T-helper 2 cell treated with Interferon-gamma antibody and Interleukin-4, amounts not matched to agents 5 μg/mL and 100 μg/mL, for 36 hours (primary cell): ENCODE results near the gene LIFR.

Experiments used
- DNase-seq: peaks from one replicate; pipeline ENCODE4 v3.0.0; 2021; ENCODE audit warnings: low spot score
- H3K27ac Mint-ChIP-seq: one replicate; pipeline ENCODE4 v1.8.0; 2021; ENCODE audit warnings: mild to moderate bottlenecking, mixed read lengths
- H3K27me3 Mint-ChIP-seq: one replicate; pipeline ENCODE4 v1.8.0; 2021; ENCODE audit warnings: low read depth, mixed read lengths
- H3K36me3 Mint-ChIP-seq: one replicate; pipeline ENCODE4 v1.8.0; 2021; ENCODE audit warnings: low read depth, mixed read lengths
- H3K4me1 Mint-ChIP-seq: one replicate; pipeline ENCODE4 v1.8.0; 2021; ENCODE audit warnings: low read depth, mixed read lengths
- H3K4me3 Mint-ChIP-seq: one replicate; pipeline ENCODE4 v1.8.0; 2022; ENCODE audit warnings: mild to moderate bottlenecking, moderate library complexity, mixed read lengths
- H3K9me3 Mint-ChIP-seq: one replicate; pipeline ENCODE4 v1.8.0; 2021; ENCODE audit warnings: mixed read lengths

Gene LIFR

DNA sequence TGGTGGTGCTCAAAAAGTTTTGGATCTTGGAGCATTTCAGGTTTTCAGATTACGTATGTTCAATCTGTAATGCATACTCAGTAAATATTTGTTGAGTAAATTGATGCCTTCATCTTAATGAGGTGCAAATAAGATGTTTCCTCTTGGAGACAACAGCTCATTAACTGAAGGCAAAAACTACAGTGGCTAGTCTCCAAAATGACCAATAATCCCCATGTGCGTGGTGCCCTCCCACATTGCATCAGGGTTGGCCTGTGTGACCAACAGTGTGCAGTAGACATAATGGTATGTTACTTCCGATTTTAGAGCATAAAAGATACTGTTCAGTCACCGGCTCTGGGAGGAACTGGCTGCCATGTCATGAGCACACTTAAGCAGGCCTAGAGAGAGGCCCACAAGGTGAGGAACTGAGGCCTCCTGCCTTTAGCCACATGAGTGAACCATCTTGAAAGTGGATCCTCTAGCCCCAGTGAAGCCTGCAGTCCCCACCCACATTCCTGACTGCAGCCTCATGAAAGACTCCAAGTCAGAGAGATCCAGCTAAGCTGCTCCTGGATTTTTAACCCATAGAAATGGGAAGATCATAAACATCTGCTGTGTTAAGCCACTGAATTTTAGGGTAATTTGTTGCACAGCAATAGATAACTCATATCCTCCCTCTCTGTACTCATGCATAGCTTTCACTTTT is 55.7 kb downstream of the LIFR start:
- peaks cover 10% of the 10 kb centered on the region for H3K27me3 Mint-ChIP-seq
- H3K36me3 Mint-ChIP-seq, result no peaks in the 10 kb centered on the region
- no peaks in the 10 kb centered on the region for H3K4me1 Mint-ChIP-seq
- no peak for DNase-seq
- H3K9me3 Mint-ChIP-seq, result no peaks in the 10 kb centered on the region
- no peak overlapping the region for H3K4me3 Mint-ChIP-seq
- no peak overlapping the region for H3K27ac Mint-ChIP-seq

DNA sequence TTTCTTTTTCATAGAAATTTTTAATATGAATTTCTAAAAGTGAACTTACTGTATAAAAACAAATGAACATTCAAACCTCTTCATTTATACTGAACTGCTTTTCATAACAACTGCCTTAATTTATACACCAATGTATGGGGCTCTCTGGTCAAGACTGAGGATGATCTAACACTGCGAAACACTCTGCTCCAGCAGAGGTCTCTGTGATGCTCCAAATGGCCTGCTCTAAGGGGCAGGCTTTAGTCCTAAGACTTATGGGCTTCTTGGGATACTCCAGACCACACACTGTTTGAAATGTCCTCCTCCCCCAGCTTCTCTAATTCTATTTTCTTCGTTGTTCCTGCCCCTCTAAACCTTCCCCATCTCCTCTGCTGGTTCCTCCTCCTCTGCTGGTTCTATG is 58.5 kb downstream of the LIFR start:
- DNase-seq, result no peak
- peaks cover 10% of the 10 kb centered on the region for H3K27me3 Mint-ChIP-seq
- H3K4me1 Mint-ChIP-seq, result no peaks in the 10 kb centered on the region
- no peaks in the 10 kb centered on the region for H3K36me3 Mint-ChIP-seq
- H3K4me3 Mint-ChIP-seq, result no peak overlapping the region
- no peaks in the 10 kb centered on the region for H3K9me3 Mint-ChIP-seq
- H3K27ac Mint-ChIP-seq, result no peak overlapping the region

DNA sequence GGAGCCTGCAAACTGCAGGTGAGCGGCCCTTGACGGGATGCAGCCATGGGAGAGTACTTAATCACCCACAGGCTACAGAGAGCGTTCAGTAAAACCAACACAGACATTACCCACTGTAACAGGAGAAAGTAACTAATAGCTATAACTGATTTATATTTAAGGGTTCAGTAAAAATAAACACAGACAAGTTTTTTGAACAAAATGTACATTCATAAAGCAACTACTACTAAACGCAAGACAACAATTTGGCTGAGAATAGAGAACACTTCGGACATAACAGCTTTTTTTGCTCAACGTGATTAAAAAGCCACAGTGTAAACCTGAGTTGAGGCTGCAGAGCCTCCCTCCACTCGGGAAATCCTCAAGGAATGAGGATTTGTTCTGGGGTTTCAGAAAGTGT is 61.7 kb downstream of the LIFR start:
- Mint-ChIP-seq H3K27ac (no peak overlapping the region), H3K4me1 (no peaks in the 10 kb centered on the region), H3K36me3 (no peaks in the 10 kb centered on the region), H3K4me3 (no peak overlapping the region), H3K9me3 (no peaks in the 10 kb centered on the region), H3K27me3 (peaks cover 14% of the 10 kb centered on the region)
- no peak for DNase-seq

DNA sequence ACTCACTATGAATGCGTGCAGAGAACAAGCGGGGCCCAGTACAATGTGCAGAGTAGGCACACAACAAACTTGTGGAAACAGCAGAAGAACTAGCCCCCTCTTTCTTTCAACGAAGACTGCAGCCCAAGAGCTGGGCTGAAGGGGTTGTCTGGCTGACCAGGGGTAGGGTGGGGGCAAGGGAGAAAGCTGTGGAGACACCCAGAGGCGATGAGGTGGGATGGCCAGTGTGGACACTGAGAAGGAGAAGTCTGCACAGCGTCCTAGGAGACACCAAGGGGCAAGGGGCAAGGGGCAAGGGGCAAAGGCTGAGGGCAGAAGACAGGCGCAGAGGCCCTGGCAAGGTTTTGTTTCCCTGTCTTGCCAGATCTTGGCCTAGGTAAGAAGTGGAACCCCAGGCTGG is 62.3 kb downstream of the LIFR start:
- Mint-ChIP-seq H3K36me3 (no peaks in the 10 kb centered on the region), H3K9me3 (no peaks in the 10 kb centered on the region), H3K27me3 (peaks cover 12% of the 10 kb centered on the region), H3K27ac (no peak overlapping the region), H3K4me3 (no peak overlapping the region), H3K4me1 (no peaks in the 10 kb centered on the region)
- no peak for DNase-seq

DNA sequence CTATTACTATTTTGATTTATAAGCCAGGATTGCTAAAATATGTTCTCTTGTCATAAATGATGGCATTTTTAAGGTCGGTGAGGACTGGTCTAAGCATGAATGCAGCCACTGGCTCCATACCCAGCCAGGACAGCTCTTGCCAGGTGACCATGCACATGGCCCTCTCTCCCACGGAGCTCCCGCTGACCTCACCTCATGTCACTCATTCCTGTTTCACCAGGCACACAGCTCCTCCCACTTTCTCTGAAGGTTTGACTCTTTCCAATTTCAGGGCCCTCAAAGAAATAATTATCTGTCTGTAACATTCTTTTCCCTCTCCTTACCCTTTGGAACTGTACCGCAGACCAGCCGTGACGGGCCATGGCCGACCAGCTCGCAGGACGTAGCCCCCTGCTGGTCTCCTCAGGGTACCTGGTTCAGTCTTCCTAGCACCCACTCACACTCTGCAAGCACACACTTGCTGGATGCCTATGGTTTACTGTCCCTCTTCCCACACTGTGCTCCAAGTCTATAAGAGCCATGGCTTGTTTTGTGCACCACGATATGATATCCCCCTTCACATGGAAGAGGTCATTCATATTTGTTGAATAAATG is 72.5 kb downstream of the LIFR start:
- no peaks in the 10 kb centered on the region for H3K4me1 Mint-ChIP-seq
- DNase-seq, result no peak
- H3K27ac Mint-ChIP-seq, result no peak overlapping the region
- no peak overlapping the region for H3K4me3 Mint-ChIP-seq
- H3K36me3 Mint-ChIP-seq, result no peaks in the 10 kb centered on the region
- H3K9me3 Mint-ChIP-seq, result no peaks in the 10 kb centered on the region
- H3K27me3 Mint-ChIP-seq, result peaks cover 20% of the 10 kb centered on the region

DNA sequence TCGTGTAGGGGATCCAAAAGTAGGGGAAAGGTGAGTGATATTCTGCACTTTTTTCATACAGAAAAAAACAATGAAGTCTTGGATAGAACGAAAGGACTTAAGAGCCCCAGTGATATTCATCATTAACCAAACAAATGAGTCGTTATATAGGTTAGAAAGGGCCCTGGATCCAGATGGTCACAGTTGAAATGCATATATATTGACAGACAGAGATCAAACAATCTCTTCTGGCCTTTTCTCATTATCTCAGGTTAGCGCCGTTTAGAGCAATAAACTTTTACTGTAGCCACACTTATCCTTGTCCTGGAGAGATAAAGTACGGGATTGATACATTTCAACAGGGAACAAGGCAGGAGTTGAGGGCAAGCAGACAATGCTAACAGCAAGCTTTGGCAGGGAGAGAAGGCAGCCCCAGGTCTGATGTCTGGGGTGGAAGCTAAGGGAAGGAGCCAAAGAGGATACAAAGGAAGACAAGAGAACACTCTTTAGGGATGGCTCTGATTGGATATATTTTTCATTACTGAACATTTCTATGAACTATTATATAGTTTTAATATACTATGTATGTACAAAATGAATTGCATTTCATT is 77.0 kb downstream of the LIFR start:
- H3K36me3 Mint-ChIP-seq, result no peaks in the 10 kb centered on the region
- no peak overlapping the region for H3K27ac Mint-ChIP-seq
- H3K4me1 Mint-ChIP-seq, result no peaks in the 10 kb centered on the region
- no peaks in the 10 kb centered on the region for H3K9me3 Mint-ChIP-seq
- DNase-seq, result no peak
- H3K4me3 Mint-ChIP-seq, result no peak overlapping the region
- H3K27me3 Mint-ChIP-seq, result peaks cover 26% of the 10 kb centered on the region

DNA sequence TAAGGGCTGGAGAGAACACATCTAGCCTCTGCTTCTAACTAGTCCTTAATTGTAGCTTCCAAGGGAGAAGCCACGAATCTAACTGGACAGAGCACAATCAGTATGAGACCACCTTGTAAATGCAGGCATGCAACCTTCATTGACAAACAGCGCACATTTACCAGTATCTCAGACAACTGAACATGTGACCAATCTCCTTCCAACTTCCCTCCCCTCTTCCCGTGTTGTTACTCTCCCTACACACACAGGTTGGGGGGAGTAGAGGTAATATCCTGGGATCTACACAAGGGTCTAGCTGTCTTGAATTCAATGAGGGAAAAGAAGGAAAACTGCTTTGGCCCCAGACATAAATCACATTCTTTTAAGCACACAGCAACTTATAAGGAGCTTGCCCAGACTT is 77.6 kb downstream of the LIFR start:
- no peaks in the 10 kb centered on the region for H3K4me1 Mint-ChIP-seq
- no peaks in the 10 kb centered on the region for H3K36me3 Mint-ChIP-seq
- H3K9me3 Mint-ChIP-seq, result no peaks in the 10 kb centered on the region
- H3K4me3 Mint-ChIP-seq, result no peak overlapping the region
- no peak for DNase-seq
- no peak overlapping the region for H3K27ac Mint-ChIP-seq
- peaks cover 26% of the 10 kb centered on the region for H3K27me3 Mint-ChIP-seq

DNA sequence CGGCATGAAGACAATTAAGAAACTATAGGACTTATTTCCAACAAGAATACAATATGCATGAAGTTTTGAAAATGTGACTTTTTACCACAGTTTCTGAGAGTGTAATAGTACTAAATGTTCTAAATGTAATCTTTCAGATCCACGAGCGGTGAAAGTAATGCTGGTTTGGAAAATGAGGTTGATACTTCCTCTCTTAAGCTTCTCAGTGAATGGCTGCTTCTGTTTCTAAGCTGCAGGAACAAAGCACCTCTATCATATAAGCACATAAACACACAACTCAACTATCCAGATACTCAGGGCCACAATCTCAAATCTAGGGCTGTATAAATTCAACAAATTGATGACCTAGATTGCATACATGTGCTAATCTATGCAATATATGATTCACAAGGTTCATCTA is 78.3 kb downstream of the LIFR start:
- Mint-ChIP-seq H3K4me3 (no peak overlapping the region), H3K4me1 (no peaks in the 10 kb centered on the region), H3K27me3 (peaks cover 30% of the 10 kb centered on the region), H3K9me3 (no peaks in the 10 kb centered on the region), H3K27ac (no peak overlapping the region), H3K36me3 (no peaks in the 10 kb centered on the region)
- no peak for DNase-seq

DNA sequence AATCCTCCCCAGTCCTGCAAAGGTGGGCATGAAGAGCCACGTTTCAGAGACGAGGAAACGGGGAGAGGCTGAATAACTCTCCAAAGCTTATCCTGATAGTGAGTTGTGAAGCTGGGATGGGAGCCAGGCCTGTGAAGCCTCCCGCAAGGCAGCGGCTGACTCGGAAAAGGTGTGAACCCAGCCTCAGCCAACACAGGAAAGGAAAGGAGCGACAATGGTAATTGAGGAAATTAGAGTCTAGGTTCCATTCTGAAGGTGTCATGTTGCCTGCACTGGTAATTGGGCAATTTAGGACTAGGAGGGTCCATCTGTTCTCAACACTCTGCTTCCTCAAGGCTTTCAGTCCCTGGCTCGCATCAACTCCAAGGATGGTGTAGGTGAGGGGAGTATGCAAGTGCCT is 83.4 kb downstream of the LIFR start:
- no peak for DNase-seq
- no peaks in the 10 kb centered on the region for H3K36me3 Mint-ChIP-seq
- H3K27me3 Mint-ChIP-seq, result peaks cover 25% of the 10 kb centered on the region
- no peaks in the 10 kb centered on the region for H3K9me3 Mint-ChIP-seq
- H3K27ac Mint-ChIP-seq, result no peak overlapping the region
- no peak overlapping the region for H3K4me3 Mint-ChIP-seq
- no peaks in the 10 kb centered on the region for H3K4me1 Mint-ChIP-seq

DNA sequence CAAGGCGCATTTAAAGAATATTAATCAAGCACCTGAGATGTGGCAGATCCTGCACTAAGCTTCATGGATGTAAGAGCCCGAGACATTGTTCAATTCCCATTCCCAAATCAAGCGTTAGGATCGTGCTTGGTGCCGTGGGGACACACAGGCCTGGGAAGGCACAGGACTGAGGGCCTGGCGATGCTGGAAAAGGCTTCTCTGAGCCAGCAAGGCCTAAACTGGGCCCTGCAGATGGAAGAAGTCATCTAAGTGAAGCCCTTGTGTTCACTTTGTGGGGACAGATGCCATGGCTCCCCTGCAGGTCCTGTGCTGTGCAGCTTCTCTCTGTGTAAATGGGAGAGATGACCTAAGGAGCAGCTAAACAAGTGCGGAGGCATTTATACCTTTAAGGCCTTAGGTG is 83.9 kb downstream of the LIFR start:
- H3K27me3 Mint-ChIP-seq, result peaks cover 25% of the 10 kb centered on the region
- DNase-seq, result no peak
- no peaks in the 10 kb centered on the region for H3K36me3 Mint-ChIP-seq

DNA sequence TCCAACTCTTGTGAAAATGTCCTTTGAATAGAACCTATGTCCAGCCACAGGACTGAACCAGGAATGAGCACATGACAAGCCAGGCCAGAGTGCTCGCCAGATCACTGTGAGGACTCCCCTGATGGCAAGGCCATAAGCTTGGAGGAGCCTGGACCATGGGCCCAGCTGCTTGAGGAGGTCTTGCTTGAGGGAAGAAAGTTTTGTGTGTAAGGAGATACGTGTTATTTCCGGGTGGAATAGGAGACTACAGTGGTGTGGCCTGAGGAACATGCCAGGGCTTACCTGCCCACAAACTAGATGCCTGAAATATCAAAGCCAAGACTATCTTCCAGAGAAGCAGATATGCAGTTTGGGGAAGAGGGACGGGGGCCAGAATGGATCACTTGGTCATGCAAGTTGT is 84.7 kb downstream of the LIFR start:
- DNase-seq, result no peak
- H3K27me3 Mint-ChIP-seq, result peaks cover 25% of the 10 kb centered on the region
- H3K9me3 Mint-ChIP-seq, result no peaks in the 10 kb centered on the region
- H3K27ac Mint-ChIP-seq, result no peak overlapping the region
- H3K4me1 Mint-ChIP-seq, result no peaks in the 10 kb centered on the region
- no peak overlapping the region for H3K4me3 Mint-ChIP-seq
- no peaks in the 10 kb centered on the region for H3K36me3 Mint-ChIP-seq

More for the DNA sequence above, 83.9 kb downstream of the LIFR start:
- no peak overlapping the region for H3K4me3 Mint-ChIP-seq
- H3K27ac Mint-ChIP-seq, result no peak overlapping the region
- H3K9me3 Mint-ChIP-seq, result no peaks in the 10 kb centered on the region
- no peaks in the 10 kb centered on the region for H3K4me1 Mint-ChIP-seq

DNA sequence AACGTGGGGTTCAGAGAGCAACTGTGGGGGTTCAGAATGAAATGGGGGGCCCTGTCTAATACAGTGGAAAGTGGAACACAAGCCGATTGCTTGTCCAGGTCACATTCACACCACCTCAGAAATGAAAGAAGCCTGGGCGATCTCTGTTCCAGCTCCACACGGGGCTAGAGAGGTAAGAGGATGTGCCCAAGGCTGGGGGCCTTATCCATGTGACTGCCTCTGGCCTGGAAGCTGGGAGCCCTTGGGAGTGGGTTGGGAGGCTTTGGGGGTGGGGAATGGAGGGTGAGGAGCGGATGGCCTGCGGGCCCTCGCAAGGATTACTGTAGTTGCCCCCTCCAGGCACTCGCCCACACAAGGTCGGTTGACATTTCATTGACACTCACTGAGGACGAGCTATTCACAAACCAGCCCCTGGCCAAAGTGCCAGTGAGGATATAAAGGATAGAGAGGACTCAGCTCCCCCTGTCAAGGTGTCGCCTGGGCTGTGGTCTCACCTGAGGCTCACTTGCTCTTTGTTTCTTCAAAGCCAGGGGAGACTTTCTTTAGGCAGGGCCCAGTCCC is 86.7 kb downstream of the LIFR start:
- H3K4me3 Mint-ChIP-seq, result no peak overlapping the region
- no peak for DNase-seq
- peaks cover 19% of the 10 kb centered on the region for H3K27me3 Mint-ChIP-seq

DNA sequence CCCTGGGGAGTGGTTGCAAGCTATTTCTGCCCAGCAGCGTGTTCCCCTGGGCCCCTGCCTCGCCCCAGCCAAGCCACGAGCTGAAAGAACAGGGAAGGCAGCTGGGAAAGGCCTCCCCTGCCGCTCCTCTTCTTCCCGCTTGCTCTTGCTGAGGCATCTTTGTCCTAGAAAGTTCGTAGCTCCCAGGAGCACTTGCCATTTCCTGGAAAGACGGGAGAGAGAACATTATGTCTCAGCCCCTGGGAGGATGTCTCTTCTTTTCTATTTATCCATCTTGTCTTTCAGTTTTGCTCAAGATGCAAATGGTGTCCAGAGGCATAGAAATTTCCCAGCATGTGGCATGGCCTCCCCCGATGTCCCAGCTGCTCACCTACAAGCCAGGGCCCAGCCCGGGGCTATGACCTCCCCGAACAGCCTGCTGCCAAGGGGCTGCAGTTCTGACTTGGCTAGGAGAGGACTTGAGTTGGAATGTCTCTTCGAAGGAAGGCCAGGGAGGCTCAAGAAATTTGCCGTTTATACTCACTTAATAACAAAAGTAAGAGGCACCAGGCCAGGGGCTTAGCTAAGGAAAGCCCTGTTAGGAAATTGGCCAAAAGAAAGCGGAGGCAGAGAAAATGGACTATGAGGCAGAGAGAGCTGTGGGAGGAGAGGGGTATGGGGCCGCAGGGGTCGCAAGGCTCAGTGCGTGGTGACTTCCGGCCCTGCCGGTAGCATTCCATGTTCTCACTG is 87.3 kb downstream of the LIFR start:
- Mint-ChIP-seq H3K4me3 (no peak overlapping the region), H3K9me3 (no peaks in the 10 kb centered on the region), H3K4me1 (no peaks in the 10 kb centered on the region), H3K27me3 (peaks cover 16% of the 10 kb centered on the region), H3K27ac (no peak overlapping the region), H3K36me3 (no peaks in the 10 kb centered on the region)
- no peak for DNase-seq

More for the DNA sequence above, 86.7 kb downstream of the LIFR start:
- H3K4me1 Mint-ChIP-seq, result no peaks in the 10 kb centered on the region
- H3K9me3 Mint-ChIP-seq, result no peaks in the 10 kb centered on the region
- no peaks in the 10 kb centered on the region for H3K36me3 Mint-ChIP-seq
- no peak overlapping the region for H3K27ac Mint-ChIP-seq

DNA sequence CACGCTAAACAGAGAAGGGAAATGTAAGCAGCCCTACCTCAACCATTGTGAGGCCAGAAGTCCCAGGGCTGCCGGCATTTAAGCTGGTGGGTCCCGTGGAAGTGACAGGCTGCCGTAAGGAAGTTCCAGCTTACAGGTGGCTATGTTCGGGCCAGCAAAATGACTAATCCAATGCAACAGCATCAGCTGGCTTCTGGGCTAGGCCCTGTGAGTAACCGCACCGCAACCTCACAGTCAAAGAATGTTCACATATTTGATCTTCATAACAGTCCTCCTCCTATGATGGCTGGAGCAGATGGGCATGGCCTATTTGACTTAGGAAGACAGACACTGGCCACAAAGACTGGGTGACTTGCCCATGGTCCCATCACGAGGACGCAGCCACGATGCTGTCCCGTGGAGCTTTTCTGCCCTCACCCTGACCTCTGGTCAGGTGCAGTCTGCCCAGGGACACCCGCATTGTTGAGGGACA is 88.2 kb downstream of the LIFR start:
- Mint-ChIP-seq H3K27ac (no peak overlapping the region), H3K9me3 (no peaks in the 10 kb centered on the region), H3K4me3 (no peak overlapping the region), H3K27me3 (peaks cover 18% of the 10 kb centered on the region), H3K36me3 (no peaks in the 10 kb centered on the region), H3K4me1 (no peaks in the 10 kb centered on the region)
- no peak for DNase-seq
